GM18861 (cell line): ENCODE measurements around the gene IL32.
"Not testable (repeated sequence)": the region's sequence is repeated elsewhere in the genome, so short reads cannot be mapped to it uniquely, and the experiment has no call there.

Experiments
- ATAC-seq: cut with Tn5 transposase; IDR thresholded peaks from one replicate; pipeline ENCODE4 v1.9.1; 2021; ENCODE audit not compliant: unreplicated experiment

The IL32 gene

DNA sequence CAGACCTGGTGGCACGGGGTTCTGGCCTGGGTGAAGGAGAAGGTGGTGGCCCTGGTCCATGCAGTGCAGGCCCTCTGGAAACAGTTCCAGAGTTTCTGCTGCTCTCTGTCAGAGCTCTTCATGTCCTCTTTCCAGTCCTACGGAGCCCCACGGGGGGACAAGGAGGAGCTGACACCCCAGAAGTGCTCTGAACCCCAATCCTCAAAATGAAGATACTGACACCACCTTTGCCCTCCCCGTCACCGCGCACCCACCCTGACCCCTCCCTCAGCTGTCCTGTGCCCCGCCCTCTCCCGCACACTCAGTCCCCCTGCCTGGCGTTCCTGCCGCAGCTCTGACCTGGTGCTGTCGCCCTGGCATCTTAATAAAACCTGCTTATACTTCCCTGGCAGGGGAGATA is 3.7 kb downstream of the IL32 start:
- ATAC-seq = not testable (repeated sequence)

DNA sequence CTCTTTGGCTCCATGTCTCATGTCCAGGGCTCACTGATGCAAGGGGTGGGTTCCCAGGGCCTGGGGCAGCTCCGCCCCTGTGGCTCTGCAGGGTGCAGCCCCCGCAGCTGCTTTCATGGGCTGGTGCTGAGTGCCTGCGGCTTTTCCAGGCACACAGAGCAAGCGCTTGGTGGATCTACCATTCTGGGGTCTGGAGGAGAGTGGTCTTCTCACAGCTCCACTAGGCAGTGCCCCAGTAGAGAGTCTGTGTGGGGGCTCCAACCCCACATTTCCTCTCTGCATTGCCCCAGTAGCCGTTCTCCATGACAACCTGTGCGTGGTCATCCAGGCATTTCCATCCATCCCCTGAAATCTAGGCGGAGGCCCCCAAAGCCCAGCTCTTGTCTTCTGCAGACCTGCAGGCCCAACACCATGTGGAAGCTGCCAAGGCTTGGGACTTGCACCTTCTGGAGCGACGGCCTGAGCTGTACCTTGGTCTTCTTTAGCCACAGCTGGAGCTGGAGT is 5.2 kb downstream of the IL32 start:
- ATAC-seq = no peak

DNA sequence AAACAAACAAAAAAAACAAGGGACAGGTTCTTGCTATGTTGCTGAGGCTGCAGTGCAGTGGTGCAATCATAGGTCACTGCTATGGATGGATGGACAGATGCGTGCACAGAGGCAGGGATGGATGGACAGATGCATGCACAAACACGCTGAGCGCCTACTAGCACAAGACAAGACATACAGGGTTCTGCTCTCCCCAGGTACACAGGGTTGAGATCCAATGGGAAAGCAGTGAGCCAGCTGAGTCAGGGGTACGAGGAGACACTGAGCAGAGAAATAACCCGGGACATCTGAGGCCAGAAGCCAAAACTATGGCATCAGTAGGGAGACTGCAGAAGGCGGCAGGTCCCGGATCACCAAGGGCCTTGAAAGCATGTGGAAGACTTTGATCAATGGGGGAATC is 6.2 kb downstream of the IL32 start:
- no peak for ATAC-seq

DNA sequence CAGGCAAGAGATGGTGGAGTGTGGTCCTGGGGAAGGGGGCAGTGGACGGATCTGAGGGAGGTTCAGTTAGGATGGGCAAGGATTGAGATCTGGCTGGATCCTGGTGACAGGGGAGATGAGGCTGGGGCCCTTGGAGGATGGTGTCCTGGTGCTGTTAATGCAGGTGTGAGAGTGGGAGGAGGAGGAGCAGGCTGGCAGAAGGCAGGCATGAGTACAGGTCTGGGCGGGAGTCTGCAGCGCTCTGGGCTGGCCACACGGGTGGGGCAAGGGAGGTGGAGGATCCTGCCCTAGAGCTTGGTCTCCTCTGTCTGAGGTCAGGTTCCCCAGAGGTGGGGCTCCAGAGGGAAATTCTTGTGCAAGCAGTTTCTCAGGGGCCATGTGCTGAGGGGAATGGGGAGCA is 6.7 kb downstream of the IL32 start:
- not testable (repeated sequence) for ATAC-seq

DNA sequence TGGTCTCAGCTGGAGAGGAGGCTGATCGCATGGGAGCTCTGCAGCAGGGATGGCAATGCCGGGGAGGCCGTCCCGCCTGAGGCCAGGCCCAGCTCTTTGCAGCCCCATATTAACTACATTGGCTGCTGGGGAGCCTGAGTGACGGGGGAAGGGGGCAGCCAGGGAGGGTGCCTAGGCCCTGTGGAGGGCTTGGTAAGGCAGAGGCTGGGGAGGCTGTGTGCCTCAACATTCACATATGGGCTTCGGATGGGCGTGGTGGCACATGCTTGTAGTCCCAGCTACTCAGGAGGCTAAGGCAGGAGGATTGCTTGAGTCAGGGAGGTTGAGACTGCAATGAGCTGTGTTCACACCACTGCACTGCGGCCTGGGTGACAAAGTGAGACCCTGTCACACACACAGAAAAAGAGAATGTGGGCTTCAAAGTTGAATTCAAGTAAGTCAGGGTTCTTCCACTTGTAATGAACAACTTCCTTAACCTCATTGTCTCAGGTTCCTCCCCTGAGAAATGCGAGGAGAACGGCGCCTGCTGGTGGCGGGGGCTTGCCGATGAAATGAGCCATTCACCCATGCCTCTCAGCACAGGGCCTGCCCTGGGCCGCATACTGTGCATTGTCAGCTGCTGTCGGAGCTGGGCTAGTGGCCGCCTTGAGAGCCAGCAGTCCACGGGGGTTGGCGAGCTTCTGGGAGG is 7.3 kb downstream of the IL32 start:
- ATAC-seq = not testable (repeated sequence)

DNA sequence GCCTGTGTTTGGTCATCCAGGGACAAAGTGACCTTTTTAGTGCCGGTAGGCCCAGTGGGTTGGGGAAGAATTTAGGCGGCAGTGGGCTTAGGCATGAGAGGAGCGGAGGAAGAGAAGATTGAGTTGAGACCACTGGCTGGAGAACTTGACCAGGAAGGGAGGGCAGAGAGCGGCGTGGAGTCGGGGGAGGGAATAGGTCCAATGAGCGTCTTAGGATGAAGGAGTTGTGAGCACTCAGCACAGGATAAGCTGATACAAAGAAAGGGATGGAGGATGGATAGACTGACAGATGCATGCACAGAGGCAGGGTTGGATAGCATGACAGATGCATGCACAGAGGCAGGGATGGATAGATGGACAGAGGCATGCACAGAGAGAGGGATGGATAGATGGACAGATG is 8.0 kb downstream of the IL32 start:
- no peak for ATAC-seq

DNA sequence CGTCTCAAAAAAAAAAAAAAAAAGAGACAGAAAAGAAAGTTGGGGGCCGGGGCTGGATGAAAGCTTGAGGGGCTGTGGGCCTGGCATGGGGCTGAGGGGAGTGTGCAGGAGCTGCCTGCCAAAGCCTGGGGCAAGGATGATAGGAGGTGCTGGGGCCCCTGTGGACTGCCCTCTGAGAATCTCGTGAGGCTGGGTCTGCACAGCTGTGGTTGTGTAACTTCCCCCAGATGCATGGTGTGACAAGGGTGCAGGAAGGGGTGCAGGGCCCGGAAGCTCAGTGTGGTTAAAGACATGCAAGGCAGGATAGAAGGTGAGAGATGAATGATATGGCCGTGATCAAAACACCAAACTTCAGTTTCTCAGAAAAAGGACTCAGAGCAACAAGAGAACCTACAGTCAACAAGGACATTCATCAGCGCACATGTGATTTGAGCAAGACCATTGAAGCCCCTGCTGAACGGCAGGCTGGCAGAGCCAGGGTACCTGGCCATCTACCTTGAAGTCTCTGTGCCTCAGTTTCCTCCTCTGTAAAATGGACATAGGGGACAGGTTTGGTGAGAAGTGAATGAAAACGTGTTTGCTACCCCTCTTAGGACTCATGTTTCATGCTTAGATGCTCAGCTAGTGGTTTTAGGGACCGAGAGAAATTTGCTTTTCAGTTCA is 9.6 kb downstream of the IL32 start:
- peak; percentile 55 for ATAC-seq

DNA sequence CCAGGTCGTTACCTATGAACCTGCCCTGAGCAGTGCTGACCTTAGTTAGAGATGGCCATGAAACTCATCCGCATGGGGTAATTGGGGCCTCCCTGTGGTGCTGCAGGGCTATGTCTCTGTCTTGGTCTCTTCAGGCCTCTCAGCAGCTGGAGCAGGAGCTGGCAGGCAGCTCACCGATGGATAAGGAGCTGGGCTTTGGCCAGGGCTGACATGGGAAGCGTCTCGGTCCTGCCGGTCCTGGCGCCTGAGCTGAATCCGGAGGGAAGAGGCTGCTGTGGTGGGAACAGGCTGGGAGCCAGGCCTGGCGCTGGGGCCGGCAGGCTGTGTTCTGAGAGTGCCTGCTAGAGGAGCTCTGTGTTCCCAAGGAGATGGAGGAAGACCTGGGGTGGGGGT is 10.1 kb downstream of the IL32 start:
- no peak for ATAC-seq

DNA sequence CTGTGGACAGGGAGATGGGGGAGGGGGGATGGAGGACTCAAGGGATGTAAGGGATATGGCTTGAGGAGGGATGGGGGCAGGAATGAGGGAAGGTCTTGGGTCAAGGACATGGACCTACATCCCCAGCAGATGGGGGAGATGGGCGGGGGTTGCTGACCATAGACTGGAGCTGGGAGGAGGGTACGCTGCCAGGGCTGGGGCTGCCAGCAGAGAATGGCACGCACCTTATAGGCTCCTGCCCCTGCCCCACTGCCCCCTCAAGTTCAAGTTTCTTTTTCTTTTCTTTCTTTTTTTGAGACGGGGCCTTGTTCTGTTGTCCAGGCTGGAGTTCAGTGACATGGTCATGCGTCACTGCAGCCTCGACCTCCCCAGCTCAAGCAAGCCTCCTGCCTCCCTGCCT is 10.5 kb downstream of the IL32 start:
- not testable (repeated sequence) for ATAC-seq

DNA sequence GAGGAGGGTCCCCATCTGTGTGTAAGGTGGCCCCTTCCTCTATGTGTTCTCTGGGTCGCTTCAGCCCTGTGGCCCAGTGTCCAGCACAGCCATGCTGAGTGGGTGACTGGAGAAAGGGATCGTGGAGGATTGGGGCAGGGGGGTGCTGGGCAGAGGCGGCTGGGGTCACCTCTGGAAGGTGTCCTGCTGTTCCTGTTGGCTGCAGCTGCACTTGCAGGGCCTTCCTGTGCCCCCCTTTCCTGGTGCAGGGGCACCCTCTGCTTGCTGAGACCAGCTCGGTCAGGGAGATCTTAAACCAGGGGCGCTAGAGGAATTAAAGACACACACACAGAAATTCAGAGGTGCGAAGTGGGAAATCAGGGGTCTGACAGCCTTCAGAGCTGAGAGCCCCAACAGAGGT is 11.1 kb downstream of the IL32 start:
- no peak for ATAC-seq

DNA sequence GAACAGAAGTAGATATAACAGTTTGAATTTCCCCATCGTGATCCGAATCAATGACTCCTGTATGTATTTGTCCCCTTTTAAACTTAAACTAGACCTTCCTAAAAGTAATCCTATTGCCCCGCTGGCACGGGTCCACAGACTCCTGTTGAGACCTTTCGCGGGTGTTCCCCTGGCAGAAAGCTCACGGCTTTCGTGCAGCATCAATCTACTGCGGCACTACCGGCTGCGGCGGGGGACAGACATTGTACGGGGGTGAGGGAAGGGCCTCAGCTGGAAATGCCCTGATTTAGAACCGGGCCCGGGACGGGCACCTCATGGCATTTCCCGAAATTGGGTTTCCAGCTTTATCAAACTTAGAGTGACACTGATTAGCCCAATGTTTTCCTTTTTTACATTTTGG is 14.6 kb downstream of the IL32 start:
- no peak for ATAC-seq

DNA sequence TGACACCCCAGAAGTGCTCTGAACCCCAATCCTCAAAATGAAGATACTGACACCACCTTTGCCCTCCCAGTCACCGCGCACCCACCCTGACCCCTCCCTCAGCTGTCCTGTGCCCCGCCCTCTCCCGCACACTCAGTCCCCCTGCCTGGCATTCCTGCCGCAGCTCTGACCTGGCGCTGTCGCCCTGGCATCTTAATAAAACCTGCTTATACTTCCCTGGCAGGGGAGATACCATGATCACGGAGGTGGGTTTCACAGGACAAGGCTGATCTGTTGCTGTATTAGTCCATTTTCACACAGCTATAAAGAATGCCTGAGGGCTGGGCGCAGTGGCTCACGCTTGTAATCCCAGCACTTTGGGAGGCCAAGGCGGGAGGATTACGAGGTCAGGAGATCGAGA is 16.5 kb downstream of the IL32 start:
- ATAC-seq = not testable (repeated sequence)

DNA sequence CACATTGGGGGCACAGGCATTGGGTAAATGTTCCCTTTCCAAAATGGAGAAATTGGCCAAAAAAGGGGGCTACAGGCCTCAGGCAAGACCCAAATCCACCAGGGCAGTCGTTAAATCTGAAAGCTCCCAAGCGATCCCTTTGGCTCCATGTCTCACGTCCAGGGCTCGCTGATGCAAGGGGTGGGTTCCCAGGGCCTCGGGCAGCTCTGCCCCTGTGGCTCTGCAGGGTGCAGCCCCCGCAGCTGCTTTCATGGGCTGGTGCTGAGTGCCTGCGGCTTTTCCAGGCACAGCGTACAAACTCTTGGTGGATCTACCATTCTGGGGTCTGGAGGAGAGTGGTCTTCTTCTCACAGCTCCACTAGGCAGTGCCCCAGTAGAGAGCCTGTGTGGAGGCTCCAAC is 18.0 kb downstream of the IL32 start:
- not testable (repeated sequence) for ATAC-seq

DNA sequence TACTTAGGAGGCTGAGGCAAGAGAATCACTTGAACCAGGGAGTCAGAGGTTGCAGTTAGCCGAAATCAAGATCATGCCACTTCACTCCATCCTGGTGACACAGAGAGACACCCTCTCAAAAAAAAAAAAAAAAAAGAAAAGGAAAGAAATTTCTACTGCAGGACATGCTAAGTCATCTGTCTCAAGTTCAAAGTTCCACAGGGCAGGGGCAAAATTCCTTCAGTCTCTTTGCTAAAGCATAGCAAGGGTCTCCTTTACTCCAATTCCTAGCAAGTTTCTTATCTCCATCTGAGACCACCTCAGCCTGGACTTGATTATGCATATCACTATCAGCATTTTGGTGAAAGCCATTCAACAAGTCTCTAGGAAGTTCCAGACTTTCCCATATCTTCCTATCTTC is 19.1 kb downstream of the IL32 start:
- ATAC-seq = no peak

DNA sequence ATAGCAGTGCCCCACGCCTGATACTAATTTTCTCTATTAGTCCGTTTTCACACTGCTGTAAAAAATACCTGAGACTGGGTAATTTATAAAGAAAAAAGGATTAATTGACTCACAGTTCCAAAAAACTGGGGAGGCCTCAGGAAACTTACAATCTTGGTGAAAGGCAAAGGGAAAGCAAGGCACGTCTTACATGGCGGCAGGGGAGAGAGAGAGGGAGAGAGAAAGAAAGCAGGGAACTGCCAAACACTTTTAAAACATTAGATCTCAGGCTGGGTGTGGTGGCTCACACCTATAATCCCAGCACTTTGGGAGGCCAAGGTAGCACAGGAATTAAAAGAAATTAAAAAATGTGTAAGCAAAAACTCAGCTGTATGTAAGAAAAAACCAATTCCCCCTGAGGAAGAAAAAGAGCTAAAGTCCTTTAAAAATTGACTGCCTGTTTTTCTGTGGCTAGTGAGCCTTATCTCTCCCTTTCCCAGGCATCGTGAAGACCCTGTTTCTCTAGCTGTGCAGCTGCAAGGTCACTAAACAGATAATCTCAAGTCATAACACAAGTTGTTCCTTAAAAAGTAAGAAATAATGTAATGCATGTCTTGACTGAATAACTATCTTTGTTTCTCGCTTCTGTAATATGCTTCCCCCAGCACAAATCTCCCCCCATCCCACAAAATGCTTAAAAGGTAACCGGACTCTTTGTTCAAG is 19.7 kb downstream of the IL32 start:
- ATAC-seq = no peak

DNA sequence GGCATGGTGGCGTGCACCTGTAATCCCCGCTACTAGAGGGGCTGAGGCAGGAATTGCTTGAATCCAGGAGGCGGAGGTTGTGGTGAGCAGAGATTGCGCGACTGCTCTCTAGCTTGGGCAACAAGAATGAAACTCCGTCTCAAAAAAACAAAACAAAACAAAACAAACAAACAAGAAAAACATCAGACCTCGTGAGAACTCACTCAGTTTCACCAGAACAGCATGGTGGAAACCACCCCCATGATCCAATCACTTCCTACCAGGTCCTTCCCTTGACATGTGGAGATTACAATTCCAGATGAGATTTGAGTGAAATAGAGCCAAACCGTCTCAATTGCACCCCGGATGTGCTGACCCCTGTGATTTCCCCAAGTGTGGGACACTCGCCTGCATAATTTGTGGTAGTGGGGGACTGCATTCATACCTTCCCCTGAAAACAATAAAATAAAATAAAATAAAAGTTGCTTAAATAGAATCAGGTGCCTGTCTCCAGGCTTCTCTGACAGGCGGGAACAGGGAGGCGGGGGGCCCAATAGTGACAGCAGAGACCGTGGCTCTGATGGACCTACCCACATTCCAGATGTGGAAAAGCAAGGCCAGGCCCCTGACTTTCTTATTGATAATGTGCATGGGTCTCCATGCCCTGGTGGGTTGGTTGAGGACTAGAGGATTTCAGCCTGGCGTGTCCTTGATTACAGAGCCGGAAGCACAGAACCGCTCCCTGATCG is 20.6 kb downstream of the IL32 start:
- no peak for ATAC-seq

DNA sequence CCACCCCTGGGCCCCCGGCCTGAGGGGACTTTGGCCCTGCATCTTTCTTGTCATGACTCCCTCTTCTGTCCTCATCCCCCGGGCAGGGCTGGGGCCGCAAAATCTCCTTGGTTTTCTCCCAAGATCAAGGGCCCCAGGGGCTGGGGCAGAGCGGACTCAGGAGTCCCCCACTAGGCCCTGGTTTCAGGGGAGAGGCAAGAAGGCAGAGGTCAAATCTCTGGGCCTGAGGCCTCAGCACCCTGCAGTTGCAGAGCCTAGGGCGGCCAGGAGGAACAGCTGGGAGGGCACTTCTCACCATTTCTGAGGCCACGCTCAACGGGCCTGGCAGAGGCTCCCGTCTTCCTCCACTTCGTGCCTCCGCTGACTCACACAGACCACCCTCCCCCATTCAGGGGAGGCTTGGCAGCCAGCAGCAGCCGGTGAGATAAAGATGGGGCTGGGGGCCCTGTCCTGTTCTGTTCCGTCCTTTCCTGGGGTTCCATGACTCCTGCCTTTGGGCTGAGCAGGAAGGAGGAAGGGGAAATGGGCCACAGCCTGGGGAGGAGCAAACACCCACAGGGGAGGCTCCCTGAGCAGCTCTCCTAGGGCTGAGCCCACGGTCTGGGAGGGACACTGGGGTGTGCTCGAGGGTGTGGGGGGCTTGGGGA is 21.3 kb downstream of the IL32 start:
- ATAC-seq = no peak

DNA sequence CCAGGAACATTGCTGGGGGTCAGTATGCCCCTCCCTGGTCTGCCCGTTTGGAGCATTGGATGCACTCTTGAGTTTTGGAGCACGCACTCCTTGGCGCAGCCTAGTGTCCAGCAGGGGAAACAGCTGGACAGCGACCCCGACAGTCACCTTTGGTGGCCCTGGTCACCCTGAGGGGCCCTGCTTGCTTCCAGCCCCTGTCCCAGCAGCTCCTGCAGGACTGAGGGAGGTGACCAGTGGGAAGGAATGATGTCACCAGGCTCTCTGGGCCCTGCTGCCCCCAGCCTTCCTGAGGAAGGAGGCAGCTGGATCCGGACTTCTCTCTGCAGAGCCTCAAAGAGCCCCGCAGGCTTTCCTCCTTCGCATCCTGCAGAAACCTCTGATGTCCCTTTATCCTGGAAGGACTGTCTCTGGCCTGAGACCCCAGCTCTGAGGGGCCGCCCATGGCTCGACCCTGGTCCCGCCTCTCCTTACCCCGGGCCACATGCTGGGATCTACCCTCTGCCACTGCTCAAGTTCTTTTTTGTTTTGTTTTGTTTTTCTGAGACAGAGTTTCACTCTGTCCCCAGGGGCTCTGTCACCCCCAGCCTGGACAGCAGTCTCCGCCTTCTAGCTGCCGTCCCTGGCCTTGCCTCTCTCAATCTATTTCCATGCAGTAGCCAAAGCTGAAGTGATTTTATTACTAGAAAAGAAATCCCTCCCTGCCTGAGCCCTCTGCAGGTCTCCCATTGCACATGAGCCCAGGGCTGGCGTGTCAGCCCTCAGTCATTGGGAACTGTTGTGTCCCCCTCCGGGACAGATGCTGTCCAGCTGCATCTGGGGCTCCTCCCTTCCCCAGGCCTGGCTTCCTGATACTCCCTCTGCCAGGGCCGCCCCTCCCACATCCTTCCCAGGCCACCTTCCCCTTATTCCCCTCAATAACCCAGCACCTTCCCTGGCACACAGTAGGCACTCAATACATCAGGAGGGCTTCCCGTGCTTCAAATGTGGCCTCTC is 22.1 kb downstream of the IL32 start:
- ATAC-seq = no peak

DNA sequence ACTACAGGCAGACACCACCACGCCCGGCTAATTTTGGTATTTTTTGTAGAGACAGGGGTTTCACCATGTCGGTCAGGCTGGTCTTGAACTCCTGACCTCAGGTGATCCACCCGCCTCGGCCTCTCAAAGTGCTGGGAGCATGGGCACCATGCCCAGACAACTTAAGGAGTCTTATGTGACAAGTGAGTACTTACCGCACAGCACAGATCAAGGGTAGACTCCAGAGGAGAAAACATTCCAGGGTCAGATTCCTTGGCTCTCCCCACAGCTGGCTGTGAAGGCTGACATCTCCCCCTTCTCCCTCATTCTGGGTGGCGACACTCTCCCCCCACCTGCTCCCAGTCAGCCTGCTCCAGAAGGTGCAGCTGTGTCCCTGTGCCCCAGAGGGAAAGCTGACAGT is 23.0 kb downstream of the IL32 start:
- ATAC-seq = no peak
